ENCODE results near the gene KIF1C.

The KIF1C gene

DNA sequence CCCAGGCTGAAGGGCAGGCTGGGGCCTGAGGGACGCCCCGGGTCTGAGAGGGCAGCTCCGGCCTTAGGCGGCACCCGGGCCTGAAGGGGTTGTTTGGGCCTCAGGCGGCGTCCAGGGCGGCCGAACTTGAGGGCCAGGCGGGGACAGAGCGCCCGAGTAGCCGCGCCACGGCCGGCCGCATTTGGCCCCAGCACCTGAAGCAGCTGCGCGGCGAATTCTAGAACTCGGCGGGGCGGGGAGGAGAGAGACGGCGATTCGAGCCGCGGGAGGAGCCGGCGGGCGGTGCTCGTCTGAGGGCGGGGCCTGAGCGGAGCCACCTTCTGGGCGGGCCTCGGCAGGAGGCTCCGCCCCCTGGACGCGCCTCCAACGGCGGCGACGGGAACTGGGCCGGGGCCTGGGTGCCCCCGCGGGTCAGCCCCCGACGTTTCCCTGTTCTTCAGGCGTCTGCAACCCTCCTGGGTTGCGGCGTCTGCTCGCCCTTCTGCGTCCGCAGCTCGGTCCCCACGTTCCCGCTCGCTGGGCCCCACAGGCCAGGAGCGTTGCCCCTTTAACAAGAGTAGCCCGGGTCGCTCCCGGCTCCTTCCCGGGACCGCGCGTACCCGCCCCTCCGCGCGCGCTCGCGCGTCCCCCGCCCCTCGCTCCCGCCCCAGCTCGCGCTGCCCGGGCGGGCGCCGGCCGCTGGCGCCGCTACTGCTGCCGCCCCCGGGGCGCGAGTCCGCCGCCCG, at the start of gene KIF1C, which contains the start of gene INCA1:
Gene KIF1C (plus strand): TSS at position 649 of the 725 bp plus-strand sequence. CDS start 2,297 bp downstream, outside the sequence.
Gene INCA1 (minus strand): TSS at position 221 of the 725 bp plus-strand sequence. CDS start 3,085 bp downstream, outside the sequence.
- peak; percentile 92 for DNase-seq

- DNase-seq, result peak; percentile 96
Measured at GRCh38 chr17:4948166-4948930, 49.4 kb upstream of the KIF1C start, which contains the start of gene PFN1. TSS of gene PFN1 (minus strand) at chr17:4948530. CDS start at chr17:4948394, 136 bp downstream.

DNA sequence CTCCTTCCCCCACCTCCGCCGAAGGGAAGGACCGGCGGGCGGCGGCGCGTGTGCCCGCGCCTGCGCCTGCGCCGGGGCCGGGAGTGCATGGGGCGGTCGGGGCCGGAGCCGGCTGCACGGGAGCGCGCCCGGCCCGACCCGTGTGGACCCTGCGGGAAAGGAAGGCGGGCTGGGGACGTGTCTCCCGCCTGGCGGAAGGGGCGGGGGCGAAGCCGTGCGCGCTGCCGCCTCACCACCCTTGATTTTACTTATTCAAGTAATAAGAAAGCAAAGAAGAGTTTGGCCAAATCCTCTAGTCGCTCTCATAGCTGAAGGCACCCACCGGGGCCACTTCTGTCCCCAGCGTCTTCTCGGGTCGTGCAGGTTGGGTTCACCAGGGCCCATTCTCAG, 48.8 kb upstream of the KIF1C start:
- peak; percentile 79 for DNase-seq

GRCh38 chr17:4949321-4950074, 48.3 kb upstream of the KIF1C start:
- DNase-seq, result peak; percentile 77

DNA sequence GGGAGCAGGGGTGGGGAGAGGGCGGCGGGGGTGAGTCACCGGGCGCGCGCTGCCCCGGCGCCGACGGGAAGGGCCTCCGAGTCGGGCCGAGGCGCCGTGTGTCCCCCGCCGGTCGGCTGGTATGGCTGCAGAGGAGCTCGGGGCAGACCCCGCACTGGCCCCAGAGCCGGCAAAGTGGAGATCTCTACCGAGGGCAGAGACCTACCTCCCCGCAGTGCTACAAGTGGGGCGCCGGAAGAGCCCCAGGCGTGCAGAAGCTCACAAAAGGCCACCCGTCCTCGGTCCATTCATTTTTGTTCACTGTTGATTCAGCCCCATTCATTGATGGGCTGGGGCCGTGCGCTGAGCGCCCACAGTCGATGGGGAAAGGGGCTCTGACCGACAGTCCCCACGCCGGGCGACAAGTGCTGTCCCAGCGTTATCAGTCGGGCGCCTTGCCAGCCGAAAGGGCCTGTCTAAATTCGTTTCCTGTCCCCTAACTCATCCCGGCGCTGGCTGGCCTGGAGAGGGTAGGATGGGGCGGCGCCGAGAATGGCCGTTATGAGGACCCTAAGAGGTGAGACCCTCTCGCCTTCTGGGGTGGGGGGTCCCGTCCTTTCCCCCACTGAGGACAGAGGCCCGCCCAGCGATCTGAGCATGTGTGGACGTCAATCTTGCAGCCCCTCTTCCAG, 47.5 kb upstream of the KIF1C start:
- DNase-seq, result peak; percentile 72

GRCh38 chr17:4950746-4951204, 47.0 kb upstream of the KIF1C start, which contains the start of gene ENO3:
TSS of gene ENO3 (plus strand) at chr17:4951119. CDS start at chr17:4951830, 711 bp downstream.
- DNase-seq, result no peak

DNA sequence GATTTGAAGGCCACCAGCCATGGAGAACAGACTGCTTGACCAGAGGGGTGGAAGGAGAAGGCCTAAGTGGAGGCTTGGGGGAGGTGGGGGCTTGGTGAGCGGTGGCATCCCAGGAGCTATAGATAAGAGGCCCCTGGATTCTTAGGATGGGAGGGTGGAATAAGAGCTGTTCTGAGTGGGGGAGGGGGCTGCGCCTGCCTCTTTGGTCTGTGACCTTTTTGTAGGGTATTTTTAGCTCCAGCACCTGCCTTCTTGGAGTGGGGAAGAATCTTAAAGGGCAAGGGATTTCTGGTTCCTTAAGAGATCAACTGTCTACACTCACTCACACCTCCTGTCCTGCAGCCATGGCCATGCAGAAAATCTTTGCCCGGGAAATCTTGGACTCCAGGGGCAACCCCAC, 46.3 kb upstream of the KIF1C start:
- no peak for DNase-seq

DNA sequence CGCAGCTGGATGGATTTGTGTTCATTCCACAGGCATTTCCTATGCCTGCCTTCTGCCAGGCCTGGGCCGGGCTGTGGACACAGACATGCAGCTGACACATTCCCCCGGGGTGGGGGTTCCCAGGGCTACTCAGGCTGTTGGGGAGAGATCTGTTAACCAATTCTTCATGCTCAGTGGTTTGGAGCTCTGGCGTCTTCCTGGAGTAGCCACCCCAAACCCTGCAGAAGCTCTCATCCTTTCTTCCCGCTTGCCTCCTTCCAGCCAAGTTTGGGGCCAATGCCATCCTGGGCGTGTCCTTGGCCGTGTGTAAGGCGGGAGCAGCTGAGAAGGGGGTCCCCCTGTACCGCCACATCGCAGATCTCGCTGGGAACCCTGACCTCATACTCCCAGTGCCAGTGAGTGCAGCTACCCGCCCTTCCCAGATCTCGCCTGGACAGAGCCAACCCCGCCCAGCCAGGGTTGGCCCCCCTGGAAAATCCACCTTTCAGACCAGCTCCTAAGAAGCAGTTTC, 44.2 kb upstream of the KIF1C start:
- DNase-seq, result no peak

GRCh38 chr17:4955091-4955490, 42.7 kb upstream of the KIF1C start:
- DNase-seq, result no peak

GRCh38 chr17:4956493-4957061, 41.2 kb upstream of the KIF1C start:
- peak; percentile 73 for DNase-seq

- DNase-seq, result no peak
Measured at GRCh38 chr17:4958102-4958501, 39.6 kb upstream of the KIF1C start.

- DNase-seq, result no peak
Measured at GRCh38 chr17:4959261-4959965, 38.3 kb upstream of the KIF1C start.

GRCh38 chr17:4960279-4960922, 37.3 kb upstream of the KIF1C start:
- no peak for DNase-seq

- no peak for DNase-seq
Measured at GRCh38 chr17:4965311-4965986, 32.3 kb upstream of the KIF1C start.

- peak; percentile 96 for DNase-seq
Measured at GRCh38 chr17:4966844-4967538, 30.8 kb upstream of the KIF1C start.

DNA sequence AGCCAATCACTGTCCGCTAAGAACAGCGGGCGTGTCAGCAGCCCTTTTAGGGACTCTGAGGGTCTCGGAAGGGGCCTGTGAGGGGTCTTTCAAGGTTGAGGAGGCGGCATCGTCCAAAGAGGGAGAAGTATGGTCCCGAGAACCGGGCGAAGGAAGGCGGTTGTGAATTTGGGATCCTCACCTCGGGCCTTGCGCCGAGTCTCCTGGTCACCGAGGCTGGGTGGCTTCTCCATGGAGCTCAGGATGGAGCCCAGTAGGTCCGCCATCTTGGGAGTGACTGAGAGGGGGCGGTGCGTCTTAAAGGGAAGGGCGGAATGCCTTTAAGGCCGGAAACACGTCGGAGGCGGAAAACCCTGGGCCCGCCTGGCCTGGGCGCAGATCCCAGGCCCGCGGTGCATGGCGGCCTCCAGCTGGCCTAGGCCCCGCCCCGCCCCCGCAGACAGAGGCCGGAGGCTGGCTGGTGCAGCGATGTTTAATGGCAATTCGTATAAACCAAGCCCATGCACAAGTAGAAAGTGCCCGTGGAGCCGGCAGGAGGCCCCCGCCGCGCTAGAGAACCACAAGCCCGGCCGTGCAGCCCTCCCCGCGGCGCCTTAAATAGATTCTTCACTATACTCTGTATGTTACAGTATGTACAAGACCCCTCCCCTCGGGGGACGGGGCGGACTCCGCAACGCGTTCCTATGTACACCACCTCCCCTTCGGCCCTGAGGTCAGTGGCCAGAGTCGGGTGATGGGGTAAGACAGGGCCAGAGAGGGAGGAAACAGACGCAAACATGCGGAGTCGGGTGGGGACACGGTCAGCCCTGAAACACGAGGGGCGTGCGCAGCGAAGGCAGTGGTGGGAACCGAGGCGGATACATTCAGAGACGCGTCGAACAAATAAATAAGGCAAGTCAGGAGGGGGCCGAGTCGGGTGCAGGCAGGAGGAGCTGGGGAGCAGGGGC, 29.9 kb upstream of the KIF1C start, which contains the start of gene SPAG7:
Gene SPAG7 (minus strand): TSS at position 279 of the 947 bp plus-strand sequence. CDS start 13 bp downstream, at position 266.
- peak; percentile 93 for DNase-seq

GRCh38 chr17:4968486-4969046, 29.2 kb upstream of the KIF1C start:
- no peak for DNase-seq

Data from CD4-positive, alpha-beta T cell treated with Interleukin-6 for 4 hours (primary cell).